GM12801 (cell line): ENCODE results near the gene TSHZ2.

Experiments
- CTCF ChIP-seq: IDR thresholded peaks from one replicate; pipeline ENCODE4 v1.5.1; 2011; ENCODE audit warnings: control low read depth; ENCODE audit not compliant: insufficient read length; ENCODE audit errors: extremely low read depth

The TSHZ2 gene

GRCh38 chr20:53044296-53044695 is 72.1 kb downstream of the TSHZ2 start:
- no peak for TF ChIP-seq CTCF

GRCh38 chr20:53045941-53046340 is 73.8 kb downstream of the TSHZ2 start:
- TF ChIP-seq CTCF: no peak

- no peak for TF ChIP-seq CTCF
Measured at GRCh38 chr20:53047203-53047602, 75.0 kb downstream of the TSHZ2 start.

GRCh38 chr20:53048387-53048786 is 76.2 kb downstream of the TSHZ2 start:
- TF ChIP-seq CTCF: no peak

- TF ChIP-seq CTCF: no peak
Measured at GRCh38 chr20:53050338-53050737, 78.2 kb downstream of the TSHZ2 start.

GRCh38 chr20:53052380-53052779 is 80.2 kb downstream of the TSHZ2 start:
- no peak for TF ChIP-seq CTCF

- TF ChIP-seq CTCF: no peak
Measured at GRCh38 chr20:53053595-53053994, 81.4 kb downstream of the TSHZ2 start.
